ENCODE data around the gene SKIC2.
"Not testable (repeated sequence)": the region's sequence is repeated elsewhere in the genome, so short reads cannot be mapped to it uniquely, and the experiment has no call there.

Gene SKIC2

DNA sequence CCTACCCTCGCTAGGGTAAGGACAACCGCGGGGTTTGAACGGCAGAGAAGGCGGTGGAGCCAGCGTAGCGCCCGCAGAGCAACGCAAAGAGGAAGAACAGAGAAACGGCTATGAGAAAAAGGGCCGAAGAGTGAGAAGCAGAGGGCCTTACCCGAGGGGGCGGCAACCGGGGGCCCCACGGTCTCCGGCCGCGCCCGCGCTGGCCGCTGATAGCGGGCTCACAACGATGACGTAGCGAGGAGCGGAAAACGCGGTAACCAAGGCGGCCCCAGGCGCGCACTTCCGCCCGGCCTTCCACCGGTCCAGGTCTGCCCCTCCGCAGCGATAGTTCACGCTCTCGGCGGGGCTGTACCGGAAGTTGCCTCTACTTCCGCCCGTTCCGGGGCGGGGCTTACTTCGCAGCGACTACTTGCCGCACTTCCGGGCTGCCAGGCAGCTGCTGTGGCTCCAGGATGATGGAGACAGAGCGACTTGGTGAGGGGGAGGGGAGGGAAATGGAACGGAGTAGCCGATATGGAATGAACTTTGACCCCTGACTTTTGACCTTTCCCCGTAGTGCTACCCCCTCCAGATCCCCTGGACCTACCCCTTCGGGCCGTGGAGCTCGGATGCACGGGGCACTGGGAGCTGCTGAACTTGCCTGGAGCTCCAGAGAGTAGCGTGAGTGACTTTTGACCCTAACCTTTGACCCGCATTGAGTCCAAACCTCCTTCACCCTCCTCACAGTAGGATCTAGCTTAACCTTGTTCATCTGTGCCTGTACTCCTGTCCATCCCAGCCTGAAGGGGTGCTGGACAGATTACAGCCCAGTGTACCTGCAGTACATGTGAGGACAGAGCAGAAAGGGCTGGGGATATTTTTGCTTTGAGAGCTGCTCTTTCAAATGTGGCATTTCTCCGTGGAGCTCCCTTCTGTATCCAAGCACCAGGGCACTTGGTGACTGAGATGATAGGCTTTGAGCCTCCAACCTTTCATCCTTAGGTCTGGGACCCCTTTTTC is at the start of gene SKIC2, which contains the start of gene NELFE:
TSS of gene SKIC2 (plus strand) at position 435 of the 999 bp plus-strand sequence. CDS start at position 453, 18 bp downstream.
TSS of gene NELFE (minus strand) at position 231 of the 999 bp plus-strand sequence. CDS start 525 bp downstream, outside the sequence.
- peak; percentile 96 to 97 for DNase-seq (ENCODE audit: low read depth in 2 of 2)

DNA sequence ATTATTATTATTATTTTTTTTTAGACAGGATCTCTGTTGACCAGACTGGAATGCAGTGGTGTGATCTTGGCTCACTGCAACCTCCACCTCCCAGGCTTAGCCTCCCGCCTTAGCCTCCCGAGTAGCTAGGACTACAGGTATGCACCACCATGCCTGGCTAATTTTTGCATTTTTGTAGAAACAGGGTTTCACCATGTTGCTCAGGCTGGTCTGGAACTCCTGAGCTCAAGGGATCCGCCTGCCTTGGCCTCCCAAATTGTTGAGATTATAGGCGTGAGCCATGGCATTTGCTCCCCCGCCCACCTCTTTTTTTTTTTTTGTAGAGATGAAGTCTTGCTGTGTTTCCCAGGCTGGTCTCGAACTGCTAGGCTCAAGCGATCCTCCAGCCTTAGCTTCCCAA is 49.7 kb upstream of the SKIC2 start:
- not testable (repeated sequence) for DNase-seq (ENCODE audit: low read depth in 2 of 2)

DNA sequence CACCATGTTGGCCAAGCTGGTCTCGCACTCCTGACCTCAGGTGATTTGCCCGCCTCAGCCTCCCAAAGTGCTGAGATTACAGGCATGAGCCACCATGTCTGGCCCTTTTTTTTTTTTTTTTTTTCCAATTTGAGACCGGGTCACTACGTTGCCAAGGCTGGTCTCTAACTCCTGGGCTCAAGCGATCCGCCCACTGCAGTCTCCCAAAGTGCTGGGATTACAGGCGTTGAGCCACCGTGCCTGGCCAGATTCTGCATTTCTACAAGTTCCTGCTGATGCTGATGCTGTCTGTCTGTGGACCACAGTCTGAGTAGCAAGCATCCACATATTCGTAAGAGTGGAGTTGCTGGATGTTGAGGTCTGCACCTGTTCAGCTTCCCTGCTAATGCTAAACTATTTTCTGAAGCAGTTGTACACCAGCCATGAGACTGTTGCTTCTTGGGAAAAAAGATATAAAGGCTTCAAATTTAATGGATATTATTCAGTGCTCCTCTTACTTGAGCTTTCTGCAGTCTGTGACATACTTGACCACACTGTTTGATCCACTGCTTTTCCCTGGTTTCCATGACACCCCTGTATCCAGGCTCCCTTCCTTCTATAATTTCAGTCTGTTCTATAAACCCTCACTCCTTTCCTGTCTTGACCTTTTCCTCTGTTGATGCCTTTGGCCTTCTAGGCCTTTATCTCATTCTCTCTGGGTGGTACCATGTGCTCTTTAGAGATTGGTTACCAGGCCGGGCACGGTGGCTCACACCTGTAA is 47.0 kb upstream of the SKIC2 start:
- no peak for DNase-seq (ENCODE audit: low read depth in 2 of 2)

DNA sequence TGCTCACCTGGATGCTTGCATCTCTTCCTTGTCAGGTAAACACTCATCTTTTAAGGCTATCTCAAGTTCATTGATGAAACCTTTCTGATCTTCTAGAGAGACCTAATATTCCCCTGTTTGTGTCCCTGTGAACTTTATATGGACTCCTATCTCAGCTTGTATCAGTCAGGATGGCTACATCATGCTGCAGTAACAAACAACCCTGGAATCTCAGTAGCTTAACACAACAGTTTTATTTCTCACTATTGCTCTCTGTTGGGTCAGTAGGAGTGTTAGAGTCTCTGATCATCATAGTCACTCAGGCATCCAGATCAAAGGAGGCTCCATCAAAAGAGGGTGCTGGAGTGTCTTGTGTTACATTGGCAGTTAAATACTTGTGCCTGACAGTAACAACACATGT is 43.6 kb upstream of the SKIC2 start:
- DNase-seq (ENCODE audit: low read depth in 2 of 2), result no peak

DNA sequence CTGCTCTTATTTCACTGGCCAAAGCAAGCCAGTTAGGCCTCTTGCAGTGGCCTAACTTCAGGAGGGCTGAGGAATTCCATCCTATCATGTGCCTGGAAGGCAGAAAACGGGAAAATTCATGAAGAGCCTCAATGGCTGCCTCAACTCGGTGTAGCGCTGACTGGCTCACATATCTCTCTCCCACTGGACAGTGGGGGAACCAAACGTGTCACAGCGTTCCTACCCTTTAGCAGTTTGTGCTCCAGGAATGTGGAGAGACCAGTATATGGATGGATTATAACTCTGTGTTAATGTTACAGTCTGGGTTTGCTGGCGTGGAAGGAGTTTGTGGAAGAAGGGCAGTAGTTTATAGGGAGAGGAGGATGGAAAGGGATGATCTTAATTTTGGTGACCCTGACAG is 43.2 kb upstream of the SKIC2 start:
- DNase-seq (ENCODE audit: low read depth in 2 of 2), result no peak

DNA sequence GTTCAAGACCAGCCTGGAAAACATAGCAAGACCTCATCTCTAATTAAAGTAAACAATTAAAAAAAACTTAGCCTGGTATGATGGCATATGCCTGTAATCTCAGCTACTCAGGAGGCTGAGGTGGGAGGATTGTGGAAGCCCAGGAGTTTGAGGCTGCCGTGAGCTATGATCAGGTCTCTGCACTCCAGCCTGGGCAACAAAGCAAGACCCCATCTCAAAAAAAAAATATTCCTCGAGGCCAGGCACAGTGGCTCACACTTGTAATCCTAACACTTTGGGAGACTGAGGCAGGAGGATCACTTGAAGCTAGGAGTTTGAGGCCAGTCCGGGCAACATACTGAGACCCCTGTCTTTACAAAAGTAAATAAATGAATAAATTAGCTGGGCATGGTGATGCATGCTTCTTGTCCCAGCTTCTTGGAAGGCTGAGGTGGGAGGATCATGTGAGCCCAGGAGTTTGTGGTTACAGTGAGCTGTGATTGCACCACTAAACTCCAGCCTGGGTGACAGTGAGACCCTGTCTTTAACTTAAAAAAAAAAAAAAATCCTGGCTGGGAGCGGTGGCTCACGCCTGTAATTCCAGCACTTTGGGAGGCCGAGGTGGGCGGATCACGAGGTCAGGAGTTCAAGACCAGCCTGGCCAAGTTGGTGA is 40.8 kb upstream of the SKIC2 start:
- no peak for DNase-seq (ENCODE audit: low read depth in 2 of 2)

DNA sequence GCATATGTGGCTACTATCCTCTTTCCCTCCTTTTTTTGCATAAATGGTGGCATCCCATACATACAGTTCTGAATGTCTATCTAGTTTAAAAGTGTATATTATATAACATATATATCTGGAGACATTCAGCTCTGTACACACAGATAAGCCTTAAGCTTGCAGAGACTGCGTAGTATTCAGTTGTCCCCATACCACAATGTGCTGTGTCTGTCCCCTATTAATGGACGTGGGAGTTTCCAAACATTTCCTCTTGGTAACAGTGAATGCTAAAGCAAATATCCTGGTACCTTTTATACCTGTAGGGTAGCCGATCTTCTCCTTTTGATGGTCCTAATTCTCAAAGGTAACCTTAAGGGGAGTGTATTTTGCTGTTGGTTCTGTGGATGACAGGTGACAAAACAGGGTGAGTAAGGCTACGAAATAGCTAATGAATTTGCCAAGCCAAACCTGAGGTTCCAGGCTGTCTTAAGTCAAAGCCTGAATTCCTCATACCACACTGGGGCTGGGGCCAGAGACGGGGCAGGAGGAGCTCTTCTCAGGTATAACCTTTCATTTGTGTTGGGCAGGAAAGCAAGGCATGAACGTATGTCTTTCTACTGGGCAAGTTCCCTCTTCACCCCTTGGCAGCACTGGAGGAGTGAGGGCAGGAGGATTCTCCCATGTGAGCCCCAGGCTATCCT is 39.2 kb upstream of the SKIC2 start:
- no peak for DNase-seq (ENCODE audit: low read depth in 2 of 2)

DNA sequence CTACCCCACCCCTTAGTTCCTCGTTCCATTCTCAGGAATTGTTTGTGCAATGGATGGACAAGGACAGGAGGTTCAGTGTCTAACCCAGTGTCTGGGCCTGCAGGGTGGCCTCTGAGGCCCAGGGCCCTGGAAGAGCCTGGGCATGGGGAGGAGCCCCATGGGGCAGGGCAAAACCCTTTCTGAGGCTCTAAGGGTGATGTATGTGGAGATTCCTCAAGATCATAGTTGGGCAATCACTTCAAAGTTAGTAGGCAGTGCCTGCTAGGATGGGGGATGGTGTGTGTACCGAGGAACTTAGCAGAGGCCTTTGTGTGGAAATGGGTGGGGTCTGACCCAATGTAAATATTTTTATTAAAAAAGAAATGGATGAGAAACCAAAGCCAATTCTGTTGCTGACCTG is 38.2 kb upstream of the SKIC2 start:
- no peak for DNase-seq (ENCODE audit: low read depth in 2 of 2)

DNA sequence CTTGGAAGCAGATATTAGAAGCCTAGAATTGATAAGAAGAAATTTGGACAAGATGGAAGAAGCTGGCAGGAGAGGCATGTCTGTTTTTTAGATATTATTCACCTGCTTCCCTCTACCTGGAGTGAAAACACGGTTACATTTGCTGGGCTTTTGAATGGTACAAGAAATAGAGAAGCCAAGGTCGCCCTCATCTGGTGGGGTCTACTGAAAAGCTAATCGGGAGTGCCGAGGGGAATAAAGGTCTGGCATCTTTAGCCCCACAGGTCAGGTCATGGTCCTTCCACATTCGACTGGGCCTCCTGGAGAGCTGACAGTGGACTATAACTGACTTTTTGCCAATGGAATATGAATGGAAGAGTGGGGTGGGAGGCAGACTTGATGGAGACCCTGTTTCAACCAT is 36.0 kb upstream of the SKIC2 start:
- DNase-seq (ENCODE audit: low read depth in 2 of 2), result no peak

DNA sequence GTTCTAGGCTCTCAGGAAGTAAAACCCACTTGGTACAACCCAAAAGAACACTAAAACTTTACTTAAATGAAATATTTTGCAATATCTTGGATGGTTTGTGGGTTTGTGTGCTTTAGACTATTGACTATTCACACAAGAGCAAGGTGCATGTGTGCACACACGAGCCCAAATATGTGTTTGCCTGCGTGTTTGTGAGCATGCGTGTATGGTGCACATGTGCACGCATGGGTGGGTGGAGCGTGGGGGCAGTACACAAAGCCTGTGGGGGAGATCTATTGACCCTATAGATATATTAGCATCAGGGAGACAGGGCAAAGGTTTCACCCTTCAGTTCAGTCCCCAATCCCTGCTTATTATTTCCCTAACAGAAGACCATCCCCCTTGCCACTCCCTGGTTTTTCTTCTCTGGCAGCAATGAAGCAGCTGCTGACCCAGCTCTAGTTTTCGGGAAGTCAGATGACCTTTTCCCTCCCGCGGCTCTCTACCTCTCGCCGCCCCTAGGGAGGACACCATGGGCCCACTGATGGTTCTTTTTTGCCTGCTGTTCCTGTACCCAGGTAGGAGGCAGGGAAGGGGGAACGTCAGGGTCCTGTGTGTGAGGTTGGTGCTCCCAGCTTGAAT is 31.6 kb upstream of the SKIC2 start, which contains the start of gene C2:
TSS of gene C2 (plus strand) at position 476 of the 621 bp plus-strand sequence. CDS start at position 512, 36 bp downstream.
- DNase-seq (ENCODE audit: low read depth in 2 of 2), result no peak

DNA sequence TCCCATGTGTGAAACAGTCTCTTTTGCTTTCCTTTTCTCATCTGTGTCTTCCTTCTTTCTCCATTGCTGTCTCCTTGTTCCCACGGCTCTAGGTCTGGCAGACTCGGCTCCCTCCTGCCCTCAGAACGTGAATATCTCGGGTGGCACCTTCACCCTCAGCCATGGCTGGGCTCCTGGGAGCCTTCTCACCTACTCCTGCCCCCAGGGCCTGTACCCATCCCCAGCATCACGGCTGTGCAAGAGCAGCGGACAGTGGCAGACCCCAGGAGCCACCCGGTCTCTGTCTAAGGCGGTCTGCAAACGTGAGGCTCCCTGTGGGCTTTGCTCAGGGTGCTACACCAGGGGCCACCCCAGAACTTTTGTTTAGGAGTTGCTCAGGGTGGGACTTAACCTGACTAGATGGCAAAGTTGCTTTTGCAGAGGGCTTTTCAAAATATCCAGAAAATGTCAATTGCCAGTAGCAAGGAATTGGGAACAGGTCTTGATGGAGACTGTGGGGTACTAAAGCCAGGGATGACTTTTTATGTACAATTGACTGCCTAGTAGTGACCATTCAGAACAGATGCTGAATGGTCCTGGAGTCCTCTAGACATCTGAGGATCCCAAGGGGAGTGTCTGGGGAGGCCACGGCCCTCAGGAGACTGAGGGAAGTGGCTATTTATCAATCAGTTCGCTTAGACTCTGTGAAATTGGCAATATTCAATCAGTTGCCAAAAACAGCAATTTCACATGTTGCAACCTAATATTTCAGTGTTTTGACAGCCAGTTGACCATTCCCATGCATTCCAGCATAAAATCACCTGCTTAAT is 30.9 kb upstream of the SKIC2 start:
- no peak for DNase-seq (ENCODE audit: low read depth in 2 of 2)

DNA sequence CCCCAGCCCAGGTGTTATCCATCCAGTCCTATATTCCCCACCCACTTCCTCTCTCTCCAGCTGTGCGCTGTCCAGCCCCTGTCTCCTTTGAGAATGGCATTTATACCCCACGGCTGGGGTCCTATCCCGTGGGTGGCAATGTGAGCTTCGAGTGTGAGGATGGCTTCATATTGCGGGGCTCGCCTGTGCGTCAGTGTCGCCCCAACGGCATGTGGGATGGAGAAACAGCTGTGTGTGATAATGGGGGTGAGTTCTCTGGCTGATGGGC is 30.4 kb upstream of the SKIC2 start:
- DNase-seq (ENCODE audit: low read depth in 2 of 2), result no peak

DNA sequence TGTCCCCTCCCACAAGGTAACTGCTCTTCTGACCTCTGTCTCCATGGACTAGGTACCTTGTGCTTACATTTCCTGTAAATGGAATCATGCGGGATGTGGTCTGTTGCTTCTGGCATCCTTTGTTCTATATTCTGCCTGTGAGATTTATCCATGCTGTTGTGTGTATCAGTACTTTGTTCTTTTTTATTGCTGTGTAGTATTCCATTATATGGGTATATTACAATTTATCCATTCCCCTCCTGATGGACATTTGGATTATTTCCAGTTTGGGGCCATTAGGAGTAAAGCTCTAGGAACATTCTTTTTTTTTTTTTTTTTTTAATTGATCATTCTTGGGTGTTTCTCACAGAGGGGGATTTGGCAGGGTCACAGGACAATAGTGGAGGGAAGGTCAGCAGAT is 28.0 kb upstream of the SKIC2 start:
- DNase-seq (ENCODE audit: low read depth in 2 of 2), result no peak

DNA sequence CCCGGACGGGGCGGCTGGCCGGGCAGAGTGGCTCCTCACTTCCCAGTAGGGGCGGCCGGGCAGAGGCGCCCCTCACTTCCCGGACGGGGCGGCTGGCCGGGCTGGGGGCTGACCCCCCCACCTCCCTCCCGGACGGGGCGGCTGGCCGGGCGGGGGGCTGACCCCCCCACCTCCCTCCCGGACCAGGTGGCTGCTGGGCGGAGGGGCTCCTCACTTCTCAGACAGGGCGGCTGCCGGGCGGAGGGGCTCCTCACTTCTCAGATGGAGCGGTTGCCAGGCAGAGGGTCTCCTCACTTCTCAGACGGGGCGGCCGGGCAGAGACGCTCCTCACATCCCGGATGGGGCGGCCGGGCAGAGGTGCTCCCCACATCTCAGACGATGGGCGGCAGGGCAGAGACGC is 26.8 kb upstream of the SKIC2 start:
- not testable (repeated sequence) for DNase-seq (ENCODE audit: low read depth in 2 of 2)

DNA sequence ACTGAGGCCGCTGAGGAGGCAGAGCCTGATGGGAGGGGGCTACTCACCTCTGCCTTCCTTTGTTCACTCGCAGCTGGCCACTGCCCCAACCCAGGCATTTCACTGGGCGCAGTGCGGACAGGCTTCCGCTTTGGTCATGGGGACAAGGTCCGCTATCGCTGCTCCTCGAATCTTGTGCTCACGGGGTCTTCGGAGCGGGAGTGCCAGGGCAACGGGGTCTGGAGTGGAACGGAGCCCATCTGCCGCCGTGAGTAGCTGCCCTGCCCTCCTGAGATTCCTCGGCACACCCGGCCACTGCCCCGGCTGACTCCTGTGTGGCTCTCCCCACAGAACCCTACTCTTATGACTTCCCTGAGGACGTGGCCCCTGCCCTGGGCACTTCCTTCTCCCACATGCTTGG is 25.4 kb upstream of the SKIC2 start:
- DNase-seq (ENCODE audit: low read depth in 2 of 2), result no peak

DNA sequence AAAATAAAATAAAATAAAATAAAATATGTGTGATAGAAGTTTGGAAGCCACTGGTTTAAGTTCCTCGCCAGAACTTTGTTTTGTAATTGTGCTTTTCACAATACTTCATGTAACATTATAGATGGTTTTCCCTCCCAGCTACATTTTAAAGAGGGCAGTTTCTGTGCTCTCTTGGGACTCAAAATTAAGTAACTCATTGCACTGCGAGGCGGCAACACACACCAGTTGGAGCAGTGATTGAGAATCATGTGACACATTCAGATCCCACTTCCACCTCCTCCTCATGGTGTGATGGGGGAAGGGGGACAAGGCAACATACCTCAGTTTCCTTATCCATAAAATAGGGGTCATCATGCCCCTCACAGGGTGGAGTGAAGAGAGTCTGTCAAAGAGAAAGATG is 24.0 kb upstream of the SKIC2 start:
- DNase-seq (ENCODE audit: low read depth in 2 of 2), result no peak

DNA sequence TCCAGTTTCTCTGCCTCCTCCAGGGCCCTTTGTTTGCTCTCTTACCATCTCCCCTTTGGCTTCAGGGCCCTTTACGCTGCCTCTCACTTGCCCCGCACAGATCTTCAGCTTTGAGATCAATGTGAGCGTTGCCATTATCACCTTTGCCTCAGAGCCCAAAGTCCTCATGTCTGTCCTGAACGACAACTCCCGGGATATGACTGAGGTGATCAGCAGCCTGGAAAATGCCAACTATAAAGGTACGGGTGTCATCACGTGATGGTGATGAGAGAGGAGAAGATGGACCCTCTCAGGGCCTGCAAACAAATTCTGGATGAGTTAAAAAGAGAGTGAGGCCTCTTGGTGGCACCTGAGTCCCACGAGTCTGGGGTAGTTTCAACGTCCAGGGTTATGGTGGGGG is 23.2 kb upstream of the SKIC2 start:
- no peak for DNase-seq (ENCODE audit: low read depth in 2 of 2)

DNA sequence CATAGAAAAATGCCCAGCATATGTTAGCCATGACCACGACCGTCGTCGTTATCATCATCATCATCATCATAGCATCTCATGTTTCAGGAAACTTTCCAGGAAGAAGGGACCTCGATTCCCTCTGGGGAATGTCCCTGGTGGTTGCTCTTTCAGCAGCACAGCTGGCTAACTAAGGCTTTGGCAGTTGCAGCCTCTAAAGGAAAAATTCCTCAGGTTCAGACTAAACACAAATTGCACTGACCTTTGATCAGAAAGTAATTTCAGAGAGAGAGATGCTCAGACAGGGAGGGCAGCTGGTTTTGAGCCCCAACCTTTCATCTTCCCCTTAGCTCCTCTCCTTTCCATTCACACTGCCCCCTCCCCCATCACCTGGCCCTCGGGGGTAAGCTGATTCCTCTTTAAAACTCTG is 18.7 kb upstream of the SKIC2 start:
- no peak for DNase-seq (ENCODE audit: low read depth in 2 of 2)

DNA sequence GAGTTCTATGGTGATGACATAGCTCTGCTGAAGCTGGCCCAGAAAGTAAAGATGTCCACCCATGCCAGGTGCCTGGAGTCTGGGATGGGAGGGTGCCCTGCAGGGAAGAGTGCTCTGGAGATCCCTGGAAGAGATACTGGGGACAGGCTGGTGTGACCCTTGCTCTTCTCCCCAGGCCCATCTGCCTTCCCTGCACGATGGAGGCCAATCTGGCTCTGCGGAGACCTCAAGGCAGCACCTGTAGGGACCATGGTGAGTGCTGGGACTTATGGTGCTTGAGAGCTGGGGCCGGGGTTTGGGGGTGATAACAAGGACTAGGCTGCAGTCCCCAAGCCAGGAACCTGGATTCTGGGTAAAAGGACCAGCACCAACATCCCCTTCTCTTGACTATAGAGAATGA is 15.2 kb upstream of the SKIC2 start:
- no peak for DNase-seq (ENCODE audit: low read depth in 2 of 2)

DNA sequence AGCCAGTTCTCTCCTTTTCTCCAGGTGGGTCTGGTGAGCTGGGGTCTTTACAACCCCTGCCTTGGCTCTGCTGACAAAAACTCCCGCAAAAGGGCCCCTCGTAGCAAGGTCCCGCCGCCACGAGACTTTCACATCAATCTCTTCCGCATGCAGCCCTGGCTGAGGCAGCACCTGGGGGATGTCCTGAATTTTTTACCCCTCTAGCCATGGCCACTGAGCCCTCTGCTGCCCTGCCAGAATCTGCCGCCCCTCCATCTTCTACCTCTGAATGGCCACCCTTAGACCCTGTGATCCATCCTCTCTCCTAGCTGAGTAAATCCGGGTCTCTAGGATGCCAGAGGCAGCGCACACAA is 13.8 kb upstream of the SKIC2 start:
- no peak for DNase-seq (ENCODE audit: low read depth in 2 of 2)
